GM19193 (cell line): ENCODE data around the gene EIF4EBP2.

Experiments used
- POLR2A ChIP-seq: IDR thresholded peaks from 4 replicates; pipeline ENCODE4 v1.6.1; 2011; ENCODE audit not compliant: insufficient read depth, insufficient read length; ENCODE audit errors: extremely low read depth

EIF4EBP2 gene, protein sequence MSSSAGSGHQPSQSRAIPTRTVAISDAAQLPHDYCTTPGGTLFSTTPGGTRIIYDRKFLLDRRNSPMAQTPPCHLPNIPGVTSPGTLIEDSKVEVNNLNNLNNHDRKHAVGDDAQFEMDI

DNA sequence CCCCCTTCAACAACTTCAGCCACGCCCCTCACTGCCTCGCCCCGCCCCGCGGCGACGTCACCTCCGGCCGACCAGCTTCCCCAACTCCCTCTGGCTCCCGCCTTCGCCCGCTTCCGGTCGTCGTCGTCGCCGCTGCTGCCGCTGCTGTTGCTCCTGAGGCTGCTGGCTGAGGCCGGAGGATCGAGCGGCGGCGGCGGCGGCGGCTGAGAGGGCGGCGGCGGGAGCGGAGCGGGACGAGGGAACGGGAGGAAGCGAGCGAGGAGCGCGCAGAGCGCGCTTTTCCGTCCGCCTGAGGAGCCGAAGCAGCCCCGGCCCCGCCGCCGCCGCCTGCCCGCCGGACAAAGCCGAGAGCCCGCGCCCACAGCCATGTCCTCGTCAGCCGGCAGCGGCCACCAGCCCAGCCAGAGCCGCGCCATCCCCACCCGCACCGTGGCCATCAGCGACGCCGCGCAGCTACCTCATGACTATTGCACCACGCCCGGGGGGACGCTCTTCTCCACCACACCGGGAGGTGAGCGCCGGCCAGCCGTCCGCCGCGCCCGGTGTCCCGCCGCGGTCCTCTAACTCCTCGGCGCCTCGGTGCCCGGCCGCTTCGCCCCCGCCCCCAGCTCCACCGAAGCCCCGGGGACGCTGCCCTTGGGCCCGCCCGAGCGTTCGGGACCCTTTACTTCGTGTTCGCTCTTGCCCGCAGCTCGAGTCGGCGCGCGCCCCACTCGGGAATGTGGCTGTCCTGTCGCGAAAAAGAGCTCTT lies at the start of gene EIF4EBP2:
EIF4EBP2 (plus strand) TSS at position 110 of the 751 bp plus-strand sequence; CDS start at position 367, 257 bp downstream.
- peak; percentile 93 for TF ChIP-seq POLR2A

DNA sequence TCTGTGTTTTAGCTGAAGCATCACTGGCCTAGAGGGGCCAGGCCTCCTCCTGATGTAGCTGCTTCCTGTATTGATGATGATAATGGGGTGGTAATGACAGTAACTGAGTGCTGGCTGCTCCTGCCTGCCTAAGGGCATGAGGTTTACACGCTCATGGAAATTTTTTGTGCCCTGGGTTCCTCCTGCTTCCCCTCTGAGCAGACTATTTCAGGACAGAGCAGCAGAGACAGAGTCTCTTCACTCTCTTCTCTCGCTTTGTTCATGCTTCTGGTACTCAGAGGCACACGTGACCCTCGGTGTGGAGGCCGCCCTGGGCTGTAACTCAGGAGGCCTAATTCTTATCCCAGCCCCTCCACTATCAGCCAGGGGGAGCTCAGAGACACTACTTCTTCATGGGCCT lies 49.4 kb upstream of the EIF4EBP2 start:
- TF ChIP-seq POLR2A: no peak

DNA sequence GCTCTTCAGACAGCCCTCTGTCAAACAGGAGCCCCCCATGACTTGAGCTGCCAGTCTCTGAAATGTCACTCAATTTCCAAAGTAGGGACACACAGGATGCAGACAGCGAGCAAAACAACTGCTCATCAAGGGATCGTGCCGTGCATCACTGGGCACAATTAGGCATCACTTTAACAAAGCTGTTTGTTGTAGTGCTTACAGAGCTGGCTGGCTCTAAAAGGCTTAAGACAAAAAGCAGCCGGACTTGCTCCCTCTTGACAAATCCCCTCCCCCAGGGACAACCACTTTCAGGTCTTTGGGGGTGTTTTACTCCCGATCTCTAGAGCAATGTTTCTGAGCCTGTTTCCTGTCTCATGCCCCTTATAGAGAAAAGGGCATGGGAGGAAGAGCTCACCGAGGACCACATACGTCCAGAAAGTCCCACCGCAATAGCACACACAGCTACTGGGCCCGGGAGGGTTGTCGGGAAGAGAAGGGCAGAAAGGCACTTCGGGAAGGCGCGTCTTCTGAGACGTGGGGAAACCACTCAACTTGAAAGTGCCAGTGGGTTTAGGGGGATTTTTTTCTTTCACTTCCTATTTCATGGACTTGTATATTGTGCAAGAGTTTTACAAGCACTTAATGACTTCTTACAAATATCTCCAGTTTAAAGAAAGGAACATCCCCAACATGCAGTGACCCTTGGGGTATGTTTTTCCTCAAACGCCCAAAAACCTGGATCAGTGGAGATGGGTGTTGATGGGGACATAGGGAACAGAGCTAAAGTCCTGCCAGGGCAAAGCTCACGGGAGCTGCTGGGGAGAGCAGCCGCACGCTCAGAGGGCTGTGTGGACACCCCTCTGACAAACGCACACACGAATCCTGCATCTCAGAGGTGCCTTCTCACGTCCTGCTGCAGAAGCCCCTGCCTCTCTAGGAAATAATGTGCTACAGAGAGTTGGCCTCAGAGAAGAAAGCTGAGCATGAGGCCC lies 48.6 kb upstream of the EIF4EBP2 start:
- TF ChIP-seq POLR2A: peak; percentile 57

DNA sequence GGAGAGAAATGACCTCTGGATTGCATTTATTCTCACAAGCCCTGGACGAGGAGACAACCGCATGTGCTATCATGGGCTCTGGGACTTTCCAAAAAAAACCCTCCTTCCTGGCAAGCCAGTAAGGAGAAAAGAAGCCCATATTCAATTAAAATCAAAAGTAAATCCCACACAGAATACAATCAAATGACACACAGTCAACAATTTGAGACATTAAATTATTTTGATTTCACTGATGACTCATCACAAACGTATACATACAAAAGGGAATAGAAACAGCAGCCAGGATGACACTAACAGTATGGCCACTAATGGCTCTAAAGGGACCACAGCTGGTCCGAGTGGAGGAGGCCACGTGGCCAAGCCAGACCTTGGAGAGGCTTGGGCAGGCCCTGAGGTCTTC lies 46.4 kb upstream of the EIF4EBP2 start:
- no peak for TF ChIP-seq POLR2A

DNA sequence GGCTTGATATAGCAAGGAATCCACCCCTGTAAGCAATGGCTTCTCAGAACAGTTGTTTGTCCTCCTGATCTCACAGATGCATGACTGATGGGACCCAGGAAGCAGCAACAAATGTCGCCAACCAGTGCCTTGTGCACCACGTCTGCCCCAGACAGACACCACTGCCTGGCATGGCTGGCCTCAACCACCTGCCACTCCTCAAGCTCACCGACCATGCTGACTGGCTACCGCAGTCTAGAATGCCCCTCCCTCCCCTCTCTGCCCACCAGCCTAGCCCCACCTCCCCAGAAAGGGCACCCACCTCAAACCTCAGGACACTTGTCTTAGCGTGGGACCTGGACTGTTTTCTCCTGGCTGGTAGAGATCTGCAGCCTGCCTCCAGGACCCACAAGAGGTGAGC lies 45.5 kb upstream of the EIF4EBP2 start:
- TF ChIP-seq POLR2A: no peak

DNA sequence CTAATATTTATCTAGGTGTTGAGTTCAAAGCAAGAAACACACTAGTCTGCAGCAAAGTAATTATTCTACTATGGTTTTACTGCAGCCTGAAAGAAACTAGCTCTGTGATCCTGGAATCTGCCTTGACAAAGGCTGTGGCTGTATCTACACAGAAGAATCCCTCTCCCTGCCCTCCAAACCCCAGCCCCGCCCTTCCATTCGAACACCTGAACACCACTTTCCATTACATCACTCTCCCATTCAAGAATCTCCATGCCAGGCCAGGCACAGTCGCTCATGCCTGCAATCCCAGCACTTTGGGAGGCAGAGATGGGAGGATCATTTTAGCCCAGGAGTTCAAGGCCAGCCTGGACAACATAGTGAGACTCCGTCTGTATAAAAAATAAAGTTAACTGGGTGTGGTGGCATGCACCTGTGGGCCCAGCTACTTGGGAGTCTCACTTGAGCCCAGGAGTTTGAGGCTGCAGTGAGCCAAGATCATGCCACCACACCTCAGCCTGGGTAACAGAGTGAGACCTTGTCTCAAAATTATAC lies 44.9 kb upstream of the EIF4EBP2 start:
- TF ChIP-seq POLR2A: no peak

DNA sequence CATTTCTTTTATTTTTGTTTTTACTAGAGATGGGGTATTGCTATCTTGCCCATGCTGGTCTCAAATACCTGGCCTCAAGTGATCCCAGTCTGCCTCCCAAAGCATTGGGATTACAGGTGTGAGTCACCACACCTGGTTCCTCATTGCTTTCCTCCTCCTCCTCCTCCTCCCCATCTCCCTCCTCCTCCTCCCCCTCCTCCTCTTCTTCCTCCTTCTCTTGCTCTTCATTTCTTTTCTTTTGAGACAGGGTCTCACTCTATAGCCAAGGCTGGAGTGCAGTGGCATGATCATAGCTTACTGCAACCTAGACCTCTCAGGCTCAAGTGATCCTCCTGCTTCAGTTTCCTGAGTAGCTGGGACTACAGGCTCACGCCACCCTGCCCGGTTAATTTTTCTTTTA lies 43.7 kb upstream of the EIF4EBP2 start:
- TF ChIP-seq POLR2A: no peak

DNA sequence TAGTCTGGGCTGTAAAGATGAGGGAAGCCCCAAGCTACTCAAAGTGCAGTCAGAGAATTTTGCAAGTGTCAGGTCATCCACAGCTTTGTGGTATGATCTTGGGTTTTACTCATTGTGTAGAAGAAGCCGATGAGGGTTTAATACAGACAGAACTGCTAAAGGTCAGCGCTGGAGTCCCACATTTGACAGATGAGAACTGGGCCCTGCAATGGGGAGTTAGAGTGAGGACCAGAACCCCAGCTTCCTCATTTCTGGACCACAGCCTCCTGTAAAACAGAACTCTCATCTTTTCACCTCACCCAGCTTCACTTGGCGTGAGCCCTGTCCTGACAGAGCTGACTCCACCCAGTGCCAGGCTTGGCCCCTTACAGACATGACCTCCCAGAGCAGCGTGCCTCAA lies 41.6 kb upstream of the EIF4EBP2 start:
- no peak for TF ChIP-seq POLR2A

DNA sequence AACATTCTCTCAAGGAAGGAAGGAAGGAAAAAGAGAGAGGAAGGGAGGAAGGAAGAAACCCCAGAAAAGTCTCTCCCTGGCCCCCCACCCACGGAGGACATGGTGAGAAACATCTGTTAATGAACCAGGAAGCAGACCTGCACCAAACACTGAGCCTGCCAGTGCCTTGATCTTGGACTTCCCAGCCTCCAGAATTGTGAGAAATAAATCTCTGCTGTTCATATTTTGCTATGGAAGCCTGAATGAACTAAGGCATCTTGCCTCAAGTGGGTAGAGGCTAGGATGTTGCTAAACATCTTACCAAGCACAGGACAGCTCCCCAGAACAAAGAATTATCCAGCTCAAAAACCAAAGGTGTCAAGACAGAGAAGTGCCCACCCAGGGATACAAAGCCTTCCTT lies 40.7 kb upstream of the EIF4EBP2 start:
- TF ChIP-seq POLR2A: no peak

DNA sequence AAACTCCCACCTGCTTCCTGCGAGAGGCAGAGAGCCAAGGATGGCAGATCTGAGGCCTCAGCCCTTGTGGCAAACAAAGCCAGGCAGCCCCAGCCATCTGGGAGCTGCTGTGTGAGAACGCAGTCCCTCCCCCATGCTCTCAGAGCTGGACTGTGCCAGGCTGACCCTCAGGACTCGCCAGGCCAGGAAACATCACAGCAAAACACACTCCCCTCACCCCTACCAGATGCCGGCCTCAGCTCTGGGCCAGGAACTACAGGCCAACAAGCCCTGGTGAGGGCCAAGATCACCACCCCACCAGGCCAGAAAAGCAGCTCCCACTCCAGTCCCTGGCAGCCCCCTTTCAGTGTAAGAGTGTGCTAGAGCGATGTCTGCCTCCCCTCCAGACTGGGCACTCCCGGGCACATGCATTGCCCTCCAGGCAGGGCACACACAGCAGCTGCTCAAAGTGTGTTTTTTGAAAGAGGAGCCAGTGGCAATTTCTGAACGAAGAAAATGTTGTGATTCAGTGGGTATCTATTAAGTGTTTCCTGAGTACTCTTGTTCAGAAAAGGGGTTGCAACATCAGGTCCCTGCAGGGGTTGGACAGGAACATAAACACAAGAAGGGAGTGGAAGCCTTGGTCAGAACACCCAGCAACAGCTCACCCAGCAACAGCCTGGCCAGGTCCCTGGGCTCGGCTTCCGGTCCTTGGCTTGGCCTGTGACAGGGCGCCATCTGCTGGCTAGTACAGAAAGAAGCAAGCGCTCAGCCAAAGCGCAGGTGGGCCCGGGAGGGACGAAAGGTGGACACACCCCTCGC lies 39.8 kb upstream of the EIF4EBP2 start:
- peak; percentile 18 for TF ChIP-seq POLR2A

DNA sequence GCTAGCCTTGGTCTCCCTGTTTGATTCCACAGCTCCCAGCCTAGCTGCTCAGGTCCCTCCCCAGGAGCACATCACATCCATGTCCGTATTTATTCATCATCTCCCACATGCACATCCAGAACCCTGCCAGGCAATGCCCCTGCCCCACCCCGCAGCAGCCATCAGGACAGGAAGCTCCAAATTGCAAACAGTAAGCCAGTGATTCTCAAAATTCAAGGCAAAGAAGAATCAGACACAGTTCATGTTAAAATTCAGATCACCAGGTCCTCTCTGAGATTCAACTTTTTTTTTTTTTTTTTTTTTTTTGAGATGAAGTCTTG lies 39.2 kb upstream of the EIF4EBP2 start:
- TF ChIP-seq POLR2A: no peak

DNA sequence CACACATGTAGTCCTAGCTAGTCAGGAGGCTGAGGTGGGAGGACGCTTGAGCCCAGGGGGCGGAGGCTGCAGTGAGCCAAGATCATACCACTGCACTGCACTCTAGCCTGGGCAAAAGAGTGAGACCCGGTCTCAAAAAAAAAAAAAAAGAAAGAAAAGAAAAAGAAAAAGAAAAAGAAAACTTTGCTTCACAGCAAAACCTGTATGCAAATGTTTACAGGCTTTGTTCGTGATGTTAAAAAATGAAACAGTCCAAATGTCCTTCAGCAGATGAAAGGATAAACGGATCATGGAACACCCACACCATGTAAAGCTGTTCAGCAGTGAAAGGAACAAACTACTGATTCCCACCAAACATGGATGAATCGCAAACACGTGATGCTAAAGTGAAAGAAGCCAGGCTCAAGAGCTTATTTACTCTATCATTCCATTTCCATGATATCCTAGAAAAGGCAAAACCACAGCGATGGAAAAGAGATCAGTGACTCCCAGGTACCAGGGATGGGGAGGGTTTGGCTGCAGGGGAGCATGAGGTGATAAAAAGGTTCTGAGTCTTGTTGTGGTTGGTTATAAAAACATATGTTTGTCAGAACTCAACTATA lies 36.6 kb upstream of the EIF4EBP2 start:
- no peak for TF ChIP-seq POLR2A

DNA sequence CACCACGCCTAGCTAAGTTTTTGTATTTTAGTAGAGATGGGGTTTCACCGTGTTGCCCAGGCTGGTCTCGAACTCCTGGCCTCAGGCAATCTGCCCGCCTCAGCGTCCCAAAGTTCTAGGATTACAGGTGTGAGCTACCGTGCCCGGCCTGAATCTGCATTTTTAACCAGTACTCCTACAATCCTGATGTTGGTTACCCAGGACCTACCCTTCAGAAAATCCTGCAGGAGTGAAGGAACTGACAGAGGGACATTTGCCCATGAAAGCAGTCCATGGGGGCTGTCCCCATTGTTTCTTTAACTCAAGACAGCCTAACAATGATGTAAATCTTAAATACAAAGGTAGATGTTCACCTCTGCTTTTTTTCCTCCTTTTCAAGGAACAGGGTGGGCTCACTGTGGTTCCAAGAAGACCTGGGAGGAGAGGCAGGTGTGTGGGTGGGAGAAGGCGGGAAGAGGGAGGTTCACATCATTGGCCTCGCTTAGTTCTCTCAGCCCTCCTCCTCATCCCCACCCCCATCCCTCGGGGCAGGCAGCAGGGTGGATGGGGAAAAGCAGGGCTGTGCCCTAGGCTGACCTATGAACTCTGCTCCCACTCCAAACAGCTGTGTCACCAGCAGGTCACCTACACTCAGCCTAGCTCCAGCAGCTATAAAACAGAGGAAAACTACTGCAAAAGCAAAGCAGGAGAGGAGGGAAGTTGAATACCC lies 35.0 kb upstream of the EIF4EBP2 start:
- TF ChIP-seq POLR2A: no peak
